KOPT-K1 (cell line): ENCODE measurements around the gene SF3A2.

Experiments
- H3K27ac ChIP-seq: fragments of 200-600 bp; sonication (generic); 2 replicates; pipeline ENCODE4 v1.5.1; 2016; ENCODE audit warnings: antibody characterized with exemption, mild to moderate bottlenecking, low read depth, low read length; ENCODE audit not compliant: poor library complexity, severe bottlenecking
- H3K36me3 ChIP-seq: fragments of 200-600 bp; sonication (generic); 2 replicates; pipeline ENCODE4 v1.5.1; 2017; ENCODE audit warnings: antibody characterized with exemption, mild to moderate bottlenecking, low read length, moderate library complexity; ENCODE audit not compliant: insufficient read depth
- H3K9me3 ChIP-seq: fragments of 200-600 bp; sonication (generic); 2 replicates; pipeline ENCODE4 v1.5.1; 2017; ENCODE audit warnings: antibody characterized with exemption, low read length, mild to moderate bottlenecking; ENCODE audit not compliant: insufficient read depth, poor library complexity, severe bottlenecking

Gene SF3A2

GRCh38 chr19:2215281-2215751, 21.3 kb upstream of the SF3A2 start:
- Histone ChIP-seq H3K27ac (no peak overlapping the region), H3K9me3 (no peaks in the 10 kb centered on the region), H3K36me3 (peaks cover 97% of the 10 kb centered on the region)

GRCh38 chr19:2216361-2217225, 20.0 kb upstream of the SF3A2 start:
- H3K36me3 ChIP-seq, result peaks cover 97% of the 10 kb centered on the region
- H3K27ac ChIP-seq, result no peak overlapping the region
- H3K9me3 ChIP-seq, result no peaks in the 10 kb centered on the region

GRCh38 chr19:2217591-2217990, 19.0 kb upstream of the SF3A2 start:
- Histone ChIP-seq H3K36me3 (peaks cover 97% of the 10 kb centered on the region), H3K9me3 (no peaks in the 10 kb centered on the region), H3K27ac (no peak overlapping the region)

GRCh38 chr19:2219726-2220125, 16.9 kb upstream of the SF3A2 start:
- no peak overlapping the region for H3K27ac ChIP-seq
- no peaks in the 10 kb centered on the region for H3K9me3 ChIP-seq
- peaks cover 96% of the 10 kb centered on the region for H3K36me3 ChIP-seq

GRCh38 chr19:2221250-2221831, 15.3 kb upstream of the SF3A2 start:
- Histone ChIP-seq H3K27ac (no peak overlapping the region), H3K9me3 (no peaks in the 10 kb centered on the region), H3K36me3 (peaks cover 96% of the 10 kb centered on the region)

- Histone ChIP-seq H3K36me3 (peaks cover 96% of the 10 kb centered on the region), H3K27ac (no peak overlapping the region), H3K9me3 (no peaks in the 10 kb centered on the region)
Measured at GRCh38 chr19:2221918-2222317, 14.7 kb upstream of the SF3A2 start.

- no peaks in the 10 kb centered on the region for H3K9me3 ChIP-seq
- no peak overlapping the region for H3K27ac ChIP-seq
- H3K36me3 ChIP-seq, result peaks cover 93% of the 10 kb centered on the region
Measured at GRCh38 chr19:2223391-2223790, 13.2 kb upstream of the SF3A2 start.

GRCh38 chr19:2223959-2224358, 12.7 kb upstream of the SF3A2 start:
- H3K27ac ChIP-seq, result no peak overlapping the region
- peaks cover 93% of the 10 kb centered on the region for H3K36me3 ChIP-seq
- no peaks in the 10 kb centered on the region for H3K9me3 ChIP-seq

- H3K36me3 ChIP-seq, result peaks cover 93% of the 10 kb centered on the region
- no peaks in the 10 kb centered on the region for H3K9me3 ChIP-seq
- no peak overlapping the region for H3K27ac ChIP-seq
Measured at GRCh38 chr19:2224754-2225349, 11.8 kb upstream of the SF3A2 start.

- H3K9me3 ChIP-seq, result no peaks in the 10 kb centered on the region
- no peak overlapping the region for H3K27ac ChIP-seq
- peaks cover 93% of the 10 kb centered on the region for H3K36me3 ChIP-seq
Measured at GRCh38 chr19:2225415-2226050, 11.1 kb upstream of the SF3A2 start.

- H3K27ac ChIP-seq, result no peak overlapping the region
- peaks cover 93% of the 10 kb centered on the region for H3K36me3 ChIP-seq
- H3K9me3 ChIP-seq, result no peaks in the 10 kb centered on the region
Measured at GRCh38 chr19:2226051-2226839, 10.4 kb upstream of the SF3A2 start.

- peaks cover 93% of the 10 kb centered on the region for H3K36me3 ChIP-seq
- no peak overlapping the region for H3K27ac ChIP-seq
- H3K9me3 ChIP-seq, result no peaks in the 10 kb centered on the region
Measured at GRCh38 chr19:2226840-2227360, 9.7 kb upstream of the SF3A2 start.

GRCh38 chr19:2227415-2228156, 9.0 kb upstream of the SF3A2 start:
- Histone ChIP-seq H3K36me3 (peaks cover 93% of the 10 kb centered on the region), H3K9me3 (no peaks in the 10 kb centered on the region), H3K27ac (no peak overlapping the region)
